Measurements from ENCODE around the gene DOCK6.

Gene DOCK6

DNA sequence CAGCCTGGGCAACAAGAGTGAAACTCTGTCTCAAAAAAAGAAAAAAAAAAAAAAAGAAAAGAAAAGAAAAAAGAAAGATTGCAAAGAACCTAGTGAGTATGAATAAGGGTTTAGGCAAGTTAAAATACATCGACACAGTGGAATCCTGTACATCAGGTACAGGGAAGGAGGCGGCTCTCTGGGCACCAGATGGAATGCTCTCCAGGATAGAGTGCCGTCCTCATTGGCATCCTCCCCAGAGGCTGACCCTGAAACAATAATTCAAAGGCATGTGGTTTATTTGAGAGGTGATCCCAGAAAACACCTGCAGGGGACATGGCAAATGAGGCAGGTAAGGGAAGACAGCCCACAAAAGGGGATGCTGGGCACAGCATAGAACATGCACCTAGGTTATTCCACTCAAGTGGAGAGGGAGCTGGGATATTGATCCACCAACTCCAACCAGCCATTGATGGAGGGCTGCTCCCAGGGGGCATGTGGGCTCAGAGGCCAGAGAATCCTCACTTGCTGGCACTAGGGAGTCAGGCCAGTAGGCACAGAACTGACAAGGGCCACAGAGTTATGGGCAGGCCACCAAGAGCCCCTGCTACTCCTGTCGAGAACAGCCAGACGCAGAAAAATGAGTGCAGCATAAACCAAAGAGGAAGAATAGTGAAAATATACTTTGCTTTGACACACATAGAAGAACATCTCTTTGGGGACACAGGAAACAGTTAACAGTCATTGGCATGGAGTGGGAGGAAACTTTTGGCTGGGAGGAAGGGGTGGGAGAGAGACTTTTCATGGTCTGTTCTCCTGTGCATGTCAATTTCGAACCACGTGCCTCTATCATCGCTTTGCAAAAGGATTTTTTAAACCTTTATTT is 37.9 kb upstream of the DOCK6 start:
- Histone ChIP-seq H3K9me3 (ENCODE audit: control insufficient read depth, insufficient read depth, low read depth, low read length) (no peaks in the 10 kb centered on the region), H3K36me3 (ENCODE audit: control insufficient read depth in 2 of 2, insufficient read depth in 1 of 2, low read length in 2 of 2) (no peaks in the 10 kb centered on the region), H3K27ac (ENCODE audit: extremely low read depth, low read depth, low read length) (no peak overlapping the region), H3K4me3 (ENCODE audit: low read depth, low read length) (no peak overlapping the region), H3K4me1 (ENCODE audit: control insufficient read depth, insufficient read depth, low read length) (no peaks in the 10 kb centered on the region)
- ChIA-PET POLR2A (no interaction called here), CTCF (interaction anchor here (1.2 kb wide), 1 partner anchor 182 kb away, joined by 4 read pairs; no protein-coding TSS in a partner anchor)
- peak; percentile 98 for TF ChIP-seq ZNF37A (tag by site-specific recombination; IDR thresholded peaks at IDR 0.05)
- no peak for TF ChIP-seq YY1 (tag by site-specific recombination; IDR thresholded peaks at IDR 0.05)
- peak; percentile 33; the same call in 1 of the 2 replicates for TF ChIP-seq EGR2 (tag by site-specific recombination; IDR thresholded peaks at IDR 0.05; ENCODE audit: low read depth)

DNA sequence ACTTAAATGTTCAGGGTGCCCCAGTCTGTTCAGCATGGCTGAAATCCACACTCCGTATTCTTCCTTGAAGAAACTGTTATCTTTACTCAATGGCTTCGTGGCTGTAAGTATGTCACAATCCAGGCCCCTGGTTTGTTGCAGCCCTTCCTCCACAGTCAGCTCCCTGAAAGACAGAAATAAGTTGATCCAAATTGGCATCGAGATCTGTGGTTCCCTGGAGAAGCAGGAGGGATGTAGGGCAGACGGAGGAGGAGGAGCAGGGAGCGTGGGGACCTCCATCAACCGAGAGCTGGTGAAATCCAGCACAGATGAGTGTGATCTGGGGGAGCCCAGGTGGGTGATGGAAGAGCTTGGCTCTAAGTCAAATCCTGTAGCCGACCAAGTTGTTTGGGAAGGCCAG is 33.9 kb upstream of the DOCK6 start:
- TF ChIP-seq BCL11B (tag by site-specific recombination; IDR thresholded peaks at IDR 0.05; ENCODE audit: low read depth) (no peak), ZNF341 (tag by site-specific recombination; IDR thresholded peaks at IDR 0.05; ENCODE audit: low read depth) (peak; percentile 52), ZNF2 (tag by site-specific recombination; IDR thresholded peaks at IDR 0.05) (no peak)
- TF ChIP-seq, protein P1, sequence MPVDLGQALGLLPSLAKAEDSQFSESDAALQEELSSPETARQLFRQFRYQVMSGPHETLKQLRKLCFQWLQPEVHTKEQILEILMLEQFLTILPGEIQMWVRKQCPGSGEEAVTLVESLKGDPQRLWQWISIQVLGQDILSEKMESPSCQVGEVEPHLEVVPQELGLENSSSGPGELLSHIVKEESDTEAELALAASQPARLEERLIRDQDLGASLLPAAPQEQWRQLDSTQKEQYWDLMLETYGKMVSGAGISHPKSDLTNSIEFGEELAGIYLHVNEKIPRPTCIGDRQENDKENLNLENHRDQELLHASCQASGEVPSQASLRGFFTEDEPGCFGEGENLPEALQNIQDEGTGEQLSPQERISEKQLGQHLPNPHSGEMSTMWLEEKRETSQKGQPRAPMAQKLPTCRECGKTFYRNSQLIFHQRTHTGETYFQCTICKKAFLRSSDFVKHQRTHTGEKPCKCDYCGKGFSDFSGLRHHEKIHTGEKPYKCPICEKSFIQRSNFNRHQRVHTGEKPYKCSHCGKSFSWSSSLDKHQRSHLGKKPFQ (tag by site-specific recombination; IDR thresholded peaks at IDR 0.05), result no peak
- TF ChIP-seq, protein P2, sequence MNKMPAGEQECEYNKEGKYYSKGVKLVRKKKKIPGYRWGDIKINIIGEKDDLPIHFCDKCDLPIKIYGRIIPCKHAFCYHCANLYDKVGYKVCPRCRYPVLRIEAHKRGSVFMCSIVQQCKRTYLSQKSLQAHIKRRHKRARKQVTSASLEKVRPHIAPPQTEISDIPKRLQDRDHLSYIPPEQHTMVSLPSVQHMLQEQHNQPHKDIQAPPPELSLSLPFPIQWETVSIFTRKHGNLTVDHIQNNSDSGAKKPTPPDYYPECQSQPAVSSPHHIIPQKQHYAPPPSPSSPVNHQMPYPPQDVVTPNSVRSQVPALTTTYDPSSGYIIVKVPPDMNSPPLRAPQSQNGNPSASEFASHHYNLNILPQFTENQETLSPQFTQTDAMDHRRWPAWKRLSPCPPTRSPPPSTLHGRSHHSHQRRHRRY (tag by site-specific recombination; IDR thresholded peaks at IDR 0.05), result no peak
- ChIA-PET CTCF (interaction anchor here (0.6 to 4.1 kb wide), 11 partner anchors 27 to 194 kb away, joined by 3 to 44 read pairs (median 3); partner anchors contain the start of genes CCDC159, ODAD3, PRKCSH and SWSAP1), POLR2A (interaction anchor here (0.7 kb wide), 1 partner anchor 94 kb away, joined by 3 read pairs; no protein-coding TSS in a partner anchor)
- Histone ChIP-seq H3K27ac (ENCODE audit: extremely low read depth, low read depth, low read length) (0 out of 2 replicates have a peak overlapping the region, but pooled peaks have one; percentile 24), H3K4me3 (ENCODE audit: low read depth, low read length) (no peak overlapping the region), H3K36me3 (ENCODE audit: control insufficient read depth in 2 of 2, insufficient read depth in 1 of 2, low read length in 2 of 2) (no peaks in the 10 kb centered on the region), H3K9me3 (ENCODE audit: control insufficient read depth, insufficient read depth, low read depth, low read length) (no peaks in the 10 kb centered on the region), H3K4me1 (ENCODE audit: control insufficient read depth, insufficient read depth, low read length) (no peaks in the 10 kb centered on the region; the same call in 1 of the 2 replicates)

DNA sequence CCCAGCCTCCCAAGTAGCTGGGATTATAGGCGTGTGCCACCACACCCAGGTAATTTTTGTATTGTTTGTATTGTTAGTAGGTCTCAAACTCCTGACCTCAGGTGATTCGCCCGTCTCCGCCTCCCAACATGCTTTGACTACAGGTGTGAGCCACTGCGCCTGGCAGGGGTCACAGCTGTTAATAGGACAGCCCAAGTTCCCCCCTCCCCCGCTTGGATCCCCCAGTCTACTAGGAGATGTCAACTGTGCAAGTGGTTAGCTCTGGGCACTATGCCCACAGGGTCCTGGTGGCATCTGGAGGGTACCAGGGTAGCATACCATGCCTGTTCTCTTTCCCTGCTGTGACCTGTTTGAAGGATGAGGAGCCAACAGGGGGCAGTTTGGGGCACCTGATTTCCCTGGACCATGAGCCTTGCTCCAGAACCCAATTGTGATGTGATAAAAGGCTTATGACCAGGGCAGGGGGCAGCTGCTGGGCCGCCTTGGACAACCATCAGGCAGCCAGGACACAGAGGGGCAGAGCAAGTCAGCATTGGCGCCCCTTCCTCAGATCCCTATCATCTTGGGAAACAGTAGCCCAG is 33.4 kb upstream of the DOCK6 start, which contains the start of gene TSPAN16:
TSS of gene TSPAN16 (plus strand) at position 496 of the 581 bp plus-strand sequence. CDS start 138 bp downstream, outside the sequence.
- Histone ChIP-seq H3K36me3 (ENCODE audit: control insufficient read depth in 2 of 2, insufficient read depth in 1 of 2, low read length in 2 of 2) (no peaks in the 10 kb centered on the region), H3K4me3 (ENCODE audit: low read depth, low read length) (no peak within 1 kb of the TSS), H3K27ac (ENCODE audit: extremely low read depth, low read depth, low read length) (0 out of 2 replicates have a peak within 1 kb of the TSS, but pooled peaks have one; percentile 24), H3K4me1 (ENCODE audit: control insufficient read depth, insufficient read depth, low read length) (no peaks in the 10 kb centered on the region; the same call in 1 of the 2 replicates), H3K9me3 (ENCODE audit: control insufficient read depth, insufficient read depth, low read depth, low read length) (no peaks in the 10 kb centered on the region)
- ChIA-PET CTCF (interaction anchor here (1.2 to 4.1 kb wide), 5 partner anchors 28 to 187 kb away, joined by 3 to 44 read pairs (median 4); no protein-coding TSS in a partner anchor), POLR2A (interaction anchor here (0.7 kb wide), 1 partner anchor 95 kb away, joined by 3 read pairs; no protein-coding TSS in a partner anchor)
- TF ChIP-seq ZSCAN23 (tag by site-specific recombination; IDR thresholded peaks at IDR 0.05), result no peak
- no peak for TF ChIP-seq ZNF184 (tag by site-specific recombination; IDR thresholded peaks at IDR 0.05)
- TF ChIP-seq SCRT2 (tag by site-specific recombination; IDR thresholded peaks at IDR 0.05), result no peak
- no peak for TF ChIP-seq ZNF610 (tag by site-specific recombination; IDR thresholded peaks at IDR 0.05; ENCODE audit: borderline replicate concordance)
- peak; percentile 66 for TF ChIP-seq KLF1 (tag by site-specific recombination; IDR thresholded peaks at IDR 0.05)
- TF ChIP-seq ZNF561 (tag by site-specific recombination; IDR thresholded peaks at IDR 0.05; ENCODE audit: borderline replicate concordance), result no peak
- no peak for TF ChIP-seq ZNF175 (tag by site-specific recombination; IDR thresholded peaks at IDR 0.05)
